Left renal cortex interstitium (tissue), 4 donors: ENCODE measurements around the gene LIPJ. TPM values are rescaled to one million over a fixed set of nuclear protein-coding genes. Genes with fewer than 3 reads are reported as not detected.

Experiments
- DNase-seq, 4 donors: peaks; one replicate each; pipeline ENCODE4 v3.0.0-alpha.2; 2013; ENCODE audit warnings: low read depth in 4 of 4, low spot score in 2 of 4, missing footprints in 1 of 4
- polyA plus RNA-seq, 4 donors: library from polyadenylated mRNA; unstranded; fragments of 120-200 nt; gene quantifications; one replicate each; pipeline ENCODE4 v1.2.1, GENCODE V29; 2013; ENCODE audit not compliant: insufficient read length in 4 of 4

The LIPJ gene
- polyA plus RNA-seq, 4 donors, result 0.17 to 0.31 (median 0.25) TPM

DNA sequence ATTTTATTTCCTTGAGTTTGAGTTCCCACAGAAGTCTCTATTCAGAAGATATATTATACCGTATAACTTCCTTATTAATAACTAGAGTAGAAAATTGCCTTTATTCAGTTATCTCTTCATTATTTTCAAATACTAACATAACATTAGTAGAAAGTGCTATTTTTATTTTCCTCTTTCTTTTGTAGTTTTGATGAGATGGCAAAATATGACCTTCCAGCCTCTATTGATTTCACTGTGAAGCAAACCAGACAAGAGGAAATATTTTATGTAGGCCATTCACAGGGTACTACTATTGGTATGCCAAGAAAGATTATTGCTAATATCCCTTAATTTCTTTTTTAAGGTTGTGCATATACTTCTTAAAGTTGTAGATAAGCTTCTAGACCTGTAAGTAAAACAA lies 7.9 kb downstream of the LIPJ start:
- DNase-seq, result no peak

GRCh38 chr10:88598055-88598454 lies 11.5 kb downstream of the LIPJ start:
- no peak for DNase-seq

GRCh38 chr10:88608052-88608732 lies 21.6 kb downstream of the LIPJ start:
- DNase-seq, result no peak

GRCh38 chr10:88608780-88609179 lies 22.2 kb downstream of the LIPJ start:
- no peak for DNase-seq

- no peak for DNase-seq
These were observed 29.9 kb downstream of the LIPJ start for GRCh38 chr10:88616250-88616977.

- DNase-seq, result no peak
These were observed 31.3 kb downstream of the LIPJ start for GRCh38 chr10:88617772-88618300.

DNA sequence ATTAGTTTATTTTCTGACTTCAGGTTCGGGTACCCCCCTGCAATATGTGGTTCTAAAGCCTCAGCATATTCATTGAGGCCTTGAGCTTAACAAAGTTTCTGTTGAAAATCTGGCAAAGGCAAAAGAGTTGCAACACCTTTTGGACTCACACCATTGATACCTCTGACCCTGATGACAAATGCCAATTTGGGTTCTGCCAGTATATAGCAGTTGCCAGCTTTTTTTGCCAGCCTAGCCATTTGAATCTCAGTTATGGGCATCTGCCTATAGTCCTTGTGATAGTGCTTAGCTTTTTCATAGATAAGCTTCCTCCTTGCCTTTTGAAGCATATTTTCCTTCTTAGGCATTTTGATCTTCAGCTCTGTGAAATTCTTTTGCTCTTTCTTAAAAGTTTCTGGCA lies 31.9 kb downstream of the LIPJ start:
- no peak for DNase-seq

- DNase-seq, result no peak
These were observed 33.9 kb downstream of the LIPJ start for GRCh38 chr10:88620441-88620840.

GRCh38 chr10:88623835-88624234 lies 37.3 kb downstream of the LIPJ start:
- no peak for DNase-seq

GRCh38 chr10:88624840-88625239 lies 38.3 kb downstream of the LIPJ start:
- DNase-seq, result no peak

GRCh38 chr10:88640186-88640585 lies 53.6 kb downstream of the LIPJ start:
- DNase-seq, result no peak

GRCh38 chr10:88642209-88642608 lies 55.6 kb downstream of the LIPJ start:
- no peak for DNase-seq

GRCh38 chr10:88642963-88643362 lies 56.4 kb downstream of the LIPJ start:
- no peak for DNase-seq

GRCh38 chr10:88647061-88647615 lies 60.6 kb downstream of the LIPJ start:
- no peak for DNase-seq

DNA sequence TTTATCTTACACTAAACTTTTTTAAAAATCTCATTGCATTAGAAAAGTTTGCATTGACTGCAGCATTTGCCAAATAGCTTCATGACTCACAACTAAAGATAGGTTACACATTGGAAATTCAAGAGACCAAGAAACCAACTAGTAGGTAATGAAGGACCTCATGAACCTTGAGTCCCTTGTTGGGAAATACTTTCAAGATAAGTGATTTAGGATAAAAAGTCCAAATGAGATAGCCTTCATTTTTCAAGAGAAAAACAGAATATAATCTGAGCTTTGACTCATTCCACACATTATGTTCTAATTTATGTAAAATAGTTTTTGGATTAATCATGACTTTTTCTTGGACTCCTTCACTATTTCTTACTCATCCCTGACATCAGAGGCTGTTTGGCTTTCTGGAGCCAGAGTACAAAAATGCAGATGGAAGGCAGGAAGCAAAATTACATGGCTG lies 64.6 kb downstream of the LIPJ start:
- no peak for DNase-seq

DNA sequence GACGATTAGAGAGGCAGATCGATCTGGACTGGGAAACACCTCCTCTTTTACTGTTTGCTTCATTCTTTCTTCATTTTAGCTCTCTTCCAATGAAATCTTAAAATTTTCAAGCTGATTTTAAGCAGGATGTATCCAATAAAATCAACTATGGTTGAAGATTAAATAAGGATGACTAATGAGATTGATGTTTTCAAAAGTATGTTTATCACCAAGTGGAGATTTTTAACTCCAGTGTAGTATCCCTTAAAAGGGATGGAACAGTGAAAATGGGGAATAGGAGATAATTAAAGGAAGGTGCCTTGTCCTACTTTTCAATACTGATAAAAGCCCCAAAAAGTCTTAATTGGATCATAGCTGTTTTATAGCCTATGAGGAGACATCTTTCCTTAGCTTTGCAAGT lies 66.1 kb downstream of the LIPJ start:
- DNase-seq, result no peak

Other genes starting within 250 kb of the LIPJ start
- gene RNLS, start 3.4 kb upstream of the LIPJ start, polyA plus RNA-seq, result 10 to 100 TPM; 14.5 to 21.2 (median 15.8) TPM
- gene LIPF, start 77.7 kb downstream of the LIPJ start, polyA plus RNA-seq, result under 1 TPM; 0.11 to 0.47 (median 0.43) TPM
- gene LIPK, start 119.5 kb downstream of the LIPJ start, polyA plus RNA-seq, result not detected
- not detected for gene LIPN, start 173.3 kb downstream of the LIPJ start, polyA plus RNA-seq
- under 1 TPM in 1 of 4 donors, not detected in 3; 0.13 TPM for gene LIPM, start 216.0 kb downstream of the LIPJ start, polyA plus RNA-seq